T-helper 2 cell (primary cell): ENCODE results near the gene ATM.
A peak's percentile ranks its signal among the peaks of the same experiment; 100 is the strongest.
"Not testable (repeated sequence)": the region's sequence is repeated elsewhere in the genome, so short reads cannot be mapped to it uniquely, and the experiment has no call there.

Experiments used
- DNase-seq, 5 experiments: peaks; one replicate each; pipeline versions ENCODE4 v3.0.0 to v3.0.0-alpha.2; 2012 to 2022

ATM gene

DNA sequence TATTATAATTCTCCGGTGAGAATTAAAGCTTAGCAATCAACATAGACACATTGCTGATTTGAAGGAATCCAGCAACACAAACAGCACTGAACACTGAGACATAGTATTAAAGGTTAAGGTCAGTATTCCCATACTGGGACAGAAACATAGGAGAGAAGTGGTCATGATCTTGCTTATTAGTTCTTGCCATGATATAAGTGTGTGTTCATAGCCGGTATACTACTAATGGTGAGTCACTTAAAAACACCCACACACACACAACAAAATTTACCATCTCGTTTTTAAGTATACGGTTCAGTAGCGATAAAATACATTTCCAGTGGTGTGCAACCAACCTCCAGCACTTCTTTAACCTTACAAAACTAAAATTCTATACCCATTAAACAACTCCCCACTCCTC is 148.1 kb downstream of the ATM start:
- no peak for DNase-seq

DNA sequence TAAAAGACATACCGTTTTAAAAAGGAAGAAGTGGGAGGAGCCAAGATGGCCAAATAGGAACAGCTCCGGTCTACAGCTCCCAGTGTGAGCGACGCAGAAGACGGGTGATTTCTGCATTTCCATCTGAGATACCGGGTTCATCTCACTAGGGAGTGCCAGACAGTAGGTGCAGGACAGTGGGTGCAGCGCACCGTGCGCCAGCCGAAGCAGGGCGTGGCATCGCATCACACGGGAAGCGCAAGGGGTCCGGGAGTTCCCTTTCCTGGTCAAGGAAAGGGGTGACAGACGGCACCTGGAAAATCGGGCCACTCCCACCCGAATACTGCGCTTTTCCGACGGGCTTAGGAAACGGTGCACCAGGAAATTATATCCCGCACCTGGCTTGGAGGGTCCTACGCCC is 150.6 kb downstream of the ATM start:
- DNase-seq = not testable (repeated sequence)

DNA sequence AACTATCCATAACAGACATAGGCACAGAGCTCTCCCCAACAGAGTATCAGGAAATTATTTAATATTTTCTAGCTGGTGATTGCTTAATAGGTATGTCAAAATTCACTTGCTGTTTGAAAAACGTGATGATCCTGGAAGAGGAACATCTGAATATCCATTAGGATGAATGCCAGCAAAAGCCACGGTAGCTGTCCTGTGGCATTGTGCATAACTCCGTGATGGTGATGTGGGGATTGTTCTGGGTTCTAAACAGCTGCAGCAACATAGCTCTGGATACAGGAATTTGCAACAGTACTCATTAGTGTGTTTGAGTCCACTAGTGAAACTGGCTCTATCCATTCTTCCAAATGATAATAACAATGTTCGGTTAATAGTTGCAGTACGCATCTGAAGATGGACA is 165.7 kb downstream of the ATM start:
- DNase-seq = no peak

DNA sequence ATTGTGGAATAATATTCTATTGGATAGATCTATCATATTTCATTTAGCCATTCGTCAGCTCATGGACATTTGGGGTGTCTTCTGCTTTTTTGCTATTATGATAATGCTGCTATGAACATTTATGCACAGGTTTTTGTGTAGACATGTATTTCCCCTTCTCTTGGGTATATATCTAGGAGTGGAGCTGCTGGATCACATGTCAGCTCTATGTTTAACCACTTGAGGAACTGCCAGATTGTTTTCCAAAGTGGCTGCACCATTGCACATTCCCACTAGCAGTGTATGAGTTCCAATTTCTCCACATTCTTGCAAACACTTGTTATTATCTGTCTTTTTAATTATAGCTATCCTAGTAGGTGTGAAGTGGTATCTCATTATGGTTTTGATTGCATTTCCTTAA is 169.5 kb downstream of the ATM start:
- DNase-seq = no peak

DNA sequence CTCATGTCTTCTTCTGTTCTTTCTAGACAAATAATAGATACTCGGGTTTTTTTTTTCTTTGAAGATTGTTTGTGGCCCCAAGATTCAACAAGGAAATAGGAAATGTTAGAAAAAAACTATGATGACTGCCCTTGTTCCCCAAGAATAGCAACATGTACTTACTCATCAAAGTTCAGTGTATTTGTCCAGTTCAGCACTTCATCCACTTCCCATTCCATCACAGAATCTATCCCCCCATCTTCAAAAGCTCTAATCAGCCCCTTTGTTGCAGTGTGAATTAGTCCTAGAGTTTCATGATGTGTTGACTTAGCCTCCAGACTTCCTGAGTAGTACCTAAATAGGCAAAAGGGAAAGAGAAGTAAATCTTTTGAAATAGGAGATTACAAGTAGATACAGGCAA is 170.2 kb downstream of the ATM start:
- no peak for DNase-seq

DNA sequence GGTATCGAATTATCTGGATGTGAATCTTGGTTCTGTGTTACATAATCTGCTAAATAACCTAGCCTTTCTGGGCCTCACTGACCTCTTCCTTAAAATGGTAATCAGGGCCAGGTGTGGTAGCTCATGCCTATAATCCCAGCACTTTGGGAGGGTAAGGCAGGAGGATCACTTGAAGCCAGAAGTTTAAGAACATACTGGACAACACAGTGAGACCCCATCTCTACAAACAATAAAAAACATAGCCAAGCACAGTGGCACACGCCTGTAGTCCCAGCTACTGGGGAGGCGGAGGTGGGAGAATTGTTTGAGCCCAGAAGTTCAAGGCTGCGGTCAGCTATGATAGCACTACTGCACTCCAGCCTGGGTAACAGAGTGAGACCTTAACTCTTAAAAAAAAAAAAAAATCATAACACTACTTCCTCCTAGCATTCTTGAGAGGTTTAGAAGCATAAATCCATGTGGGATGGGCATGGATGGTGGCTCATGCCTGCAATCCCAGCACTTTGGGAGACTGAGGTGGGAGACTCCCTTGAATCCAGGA is 171.9 kb downstream of the ATM start:
- no peak for DNase-seq

DNA sequence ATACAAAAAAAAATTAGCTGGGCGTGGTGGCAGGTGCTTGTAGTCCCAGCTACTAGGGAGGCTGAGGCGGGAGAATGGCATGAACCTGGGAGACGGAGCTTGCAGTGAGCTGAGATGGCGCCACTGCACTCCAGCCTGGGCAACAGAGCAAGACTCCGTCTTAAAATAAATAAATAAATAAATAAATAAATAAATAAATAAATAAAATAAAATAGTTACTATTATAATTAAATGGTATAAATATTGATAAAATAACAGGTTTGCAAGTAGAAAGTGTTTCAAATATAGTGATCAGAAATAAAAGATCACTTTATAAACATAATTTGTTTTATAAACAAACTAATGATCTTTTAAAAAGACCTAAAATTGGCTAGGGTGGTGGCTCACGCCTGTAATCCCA is 173.8 kb downstream of the ATM start:
- DNase-seq = not testable (repeated sequence)

DNA sequence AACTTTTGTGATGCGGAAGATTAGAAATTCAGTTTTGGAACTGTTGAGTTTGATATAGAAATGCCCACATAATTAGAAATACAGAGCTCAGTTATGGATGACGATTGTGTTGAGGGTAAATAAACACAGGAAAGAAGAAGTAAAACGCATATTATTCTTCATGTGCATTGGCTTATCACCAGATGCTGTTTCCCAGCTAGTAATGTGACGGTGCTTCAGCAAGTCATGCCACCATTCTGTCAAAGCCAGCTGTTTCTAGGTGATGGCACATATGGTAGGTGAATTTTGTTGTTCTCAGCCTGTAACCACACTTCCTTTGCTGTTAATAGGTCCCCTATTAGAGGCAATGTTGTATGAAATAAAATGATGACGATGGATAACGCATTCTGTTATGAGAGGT is 175.6 kb downstream of the ATM start:
- no peak for DNase-seq

DNA sequence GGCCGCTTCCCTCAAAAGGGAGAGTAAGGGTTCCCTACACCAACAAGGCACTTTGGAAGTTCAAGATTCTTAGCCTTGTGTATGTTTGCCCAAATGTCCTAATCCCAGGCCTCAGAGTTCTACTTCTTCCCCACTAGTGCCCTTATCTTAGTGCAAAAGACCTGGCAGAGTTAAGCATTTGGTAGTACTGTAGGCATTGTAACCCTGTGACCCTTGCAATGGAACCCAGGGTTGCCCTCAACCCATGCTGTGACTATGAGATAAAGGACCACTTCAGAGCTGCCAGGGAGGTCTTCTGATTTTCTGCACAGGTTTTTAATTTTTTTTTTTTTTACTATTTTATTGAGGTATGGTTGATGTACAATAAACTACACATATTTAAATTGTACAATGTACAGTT is 179.4 kb downstream of the ATM start:
- DNase-seq = no peak

DNA sequence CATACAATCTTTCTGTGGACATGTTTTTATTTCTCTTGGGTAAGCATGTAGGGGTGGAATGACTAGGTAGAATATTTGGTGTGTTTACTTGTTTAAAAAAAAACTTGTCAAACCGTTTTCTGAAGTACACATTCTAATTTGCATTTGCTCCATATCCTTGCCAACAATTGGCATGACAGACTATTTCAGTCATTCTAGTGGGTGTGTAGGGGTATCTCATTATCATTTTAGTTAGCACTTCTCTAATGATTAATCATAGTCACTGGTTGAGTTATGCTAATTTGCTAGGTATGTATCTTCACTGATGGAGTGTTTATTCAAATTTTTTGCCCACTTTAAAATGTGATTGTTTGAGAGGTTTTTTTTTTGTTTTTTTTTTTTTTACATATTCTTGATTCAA is 180.2 kb downstream of the ATM start:
- DNase-seq = no peak

DNA sequence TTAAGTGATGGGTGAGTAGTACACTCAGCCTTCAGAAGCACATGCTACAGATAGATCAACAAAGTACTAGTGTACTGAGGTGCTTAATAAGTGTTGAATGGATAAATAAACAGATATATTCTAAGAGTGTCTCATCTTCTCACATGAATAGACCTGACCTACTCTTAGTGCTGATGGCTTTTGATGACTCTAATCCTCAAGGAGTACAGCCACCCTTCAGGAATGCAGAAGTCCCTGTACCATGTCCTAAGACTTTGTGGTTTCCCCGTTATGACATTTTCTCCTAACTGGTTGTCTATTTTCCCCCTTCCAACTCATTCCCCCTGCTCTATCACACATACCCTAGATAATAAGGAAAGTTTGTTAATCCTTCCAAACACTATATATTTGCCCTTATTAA is 182.8 kb downstream of the ATM start:
- no peak for DNase-seq

DNA sequence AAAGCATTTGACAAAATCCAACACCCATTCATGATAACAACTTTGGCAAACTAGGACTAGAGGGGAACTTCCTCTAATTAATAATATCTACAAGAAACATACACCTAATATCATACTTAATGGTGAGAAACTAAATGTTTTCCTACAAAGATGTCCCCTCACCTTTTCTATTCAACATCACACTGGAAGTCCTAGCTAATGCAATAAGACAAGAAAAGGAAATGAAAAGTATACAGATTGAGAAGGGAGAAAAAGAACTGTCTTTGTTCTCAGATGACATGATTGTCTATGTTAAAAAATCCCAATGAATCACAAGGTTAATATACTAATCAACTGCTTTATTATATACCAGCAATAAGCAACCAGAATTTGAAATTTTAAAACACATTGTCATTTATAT is 192.1 kb downstream of the ATM start:
- no peak for DNase-seq

DNA sequence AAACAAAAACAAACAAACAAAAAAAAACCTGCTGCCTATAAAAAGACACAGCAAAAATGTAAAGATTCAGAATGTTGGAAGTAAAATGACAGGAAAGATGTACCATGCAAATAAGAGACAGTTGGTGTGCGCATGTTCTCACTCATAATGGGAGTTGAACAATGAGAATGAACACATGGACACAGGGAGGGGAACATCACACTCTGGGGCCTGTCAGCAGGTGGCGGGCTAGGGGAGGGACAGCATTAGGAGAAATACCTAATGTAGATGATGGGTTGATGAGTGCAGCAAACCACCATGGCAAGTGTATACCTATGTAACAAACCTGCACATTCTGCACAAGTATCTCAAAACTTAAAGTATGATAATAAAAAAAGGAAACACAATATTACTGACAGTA is 194.7 kb downstream of the ATM start:
- DNase-seq = peak in 3 of 5 experiments; percentile 1 to 18 (median 12)
